RKO (cell line): ENCODE measurements around the gene ZNF76.
"Not testable (repeated sequence)": the region's sequence is repeated elsewhere in the genome, so short reads cannot be mapped to it uniquely, and the experiment has no call there.

Source experiments
- DNase-seq: peaks from one replicate; pipeline ENCODE4 v3.0.0-alpha.2; 2016; ENCODE audit warnings: low spot score

Gene ZNF76

DNA sequence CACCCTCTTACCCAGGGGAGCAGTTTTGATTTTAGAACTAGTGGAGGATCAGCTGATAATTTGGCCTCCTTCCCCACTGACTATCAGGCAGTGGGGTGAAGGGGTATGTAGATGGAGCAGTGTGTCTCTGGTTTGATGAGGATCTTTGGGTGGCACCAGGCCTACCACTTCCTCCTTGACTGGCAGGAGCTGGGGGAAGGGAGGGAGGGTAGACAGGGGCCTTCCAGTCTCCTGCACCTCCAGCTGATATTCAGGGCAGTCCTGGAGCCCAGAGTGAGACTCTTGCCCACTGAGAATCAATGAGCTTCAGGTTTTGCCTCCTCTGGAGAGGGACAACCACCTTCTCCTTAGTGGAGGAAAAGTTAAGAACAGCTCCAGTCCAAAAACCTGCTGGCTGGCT, 41.3 kb downstream of the ZNF76 start:
- no peak for DNase-seq

DNA sequence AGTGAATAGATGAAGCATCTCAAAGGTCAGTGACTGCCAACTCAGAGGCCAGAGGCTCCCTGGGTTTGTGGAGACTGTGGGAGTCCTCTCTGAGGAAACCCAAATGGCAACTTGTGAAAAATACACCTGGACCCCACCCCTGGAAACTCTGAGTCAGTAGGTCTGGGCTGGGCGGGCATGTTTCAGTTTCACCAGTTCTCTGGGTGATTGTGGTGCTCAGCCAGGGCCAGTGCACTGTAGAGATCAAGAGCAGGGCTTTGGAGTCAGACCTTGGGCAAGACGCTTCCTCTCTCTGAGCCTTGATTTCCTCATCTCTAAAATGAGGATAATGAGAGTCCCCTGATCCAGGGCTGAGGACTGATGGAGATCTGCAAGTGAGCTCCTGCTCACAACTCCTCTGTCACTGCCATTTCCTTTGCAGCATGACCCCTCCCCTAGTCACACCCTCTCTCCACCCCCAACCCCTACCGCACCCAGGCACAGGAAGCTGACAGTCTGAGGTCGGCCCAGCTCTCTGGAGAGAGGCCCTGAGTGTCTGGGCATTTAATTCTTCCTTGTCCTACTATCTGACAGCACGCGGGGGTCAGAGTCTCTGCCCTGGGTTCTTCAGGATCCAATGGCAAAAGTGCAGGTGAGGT, 43.2 kb downstream of the ZNF76 start:
- no peak for DNase-seq

DNA sequence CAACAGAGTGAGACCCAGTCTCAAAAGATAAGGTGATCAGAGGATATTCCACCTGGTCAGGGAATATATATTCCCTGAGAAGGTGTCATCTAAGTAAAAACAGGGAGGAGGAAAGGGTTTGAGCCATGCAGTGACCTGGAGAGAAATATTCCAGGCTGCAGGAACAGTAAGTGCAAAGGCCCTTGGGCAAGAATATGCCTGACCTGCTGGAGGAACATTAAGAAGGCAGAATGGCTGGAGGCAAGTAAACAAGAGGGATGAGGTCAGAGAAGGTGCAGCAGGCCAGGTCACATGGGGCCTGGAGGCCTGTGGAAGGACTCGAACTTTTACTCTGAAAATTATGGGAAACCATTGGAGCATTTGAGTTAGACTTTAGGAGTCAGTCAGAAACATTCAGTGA, 44.8 kb downstream of the ZNF76 start:
- DNase-seq: no peak

DNA sequence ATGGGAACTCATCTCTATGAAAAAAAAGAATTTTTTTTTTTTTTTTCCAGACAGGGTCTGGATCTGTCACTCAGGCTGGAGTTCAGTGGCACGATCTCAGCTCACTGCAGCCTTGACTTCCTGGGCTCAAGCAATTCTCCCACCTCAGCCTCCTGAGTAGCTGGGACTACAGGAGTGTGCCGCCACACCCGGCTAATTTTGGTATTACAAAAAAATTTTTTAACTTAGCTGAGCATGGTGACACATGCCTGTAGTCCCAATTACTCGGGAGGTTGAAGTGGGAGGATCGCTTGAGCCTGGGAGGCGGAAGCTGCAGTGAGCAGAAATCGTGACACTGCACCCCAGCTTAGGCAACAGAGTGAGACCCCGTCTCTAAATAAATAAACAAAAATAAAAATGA, 45.6 kb downstream of the ZNF76 start:
- no peak for DNase-seq

DNA sequence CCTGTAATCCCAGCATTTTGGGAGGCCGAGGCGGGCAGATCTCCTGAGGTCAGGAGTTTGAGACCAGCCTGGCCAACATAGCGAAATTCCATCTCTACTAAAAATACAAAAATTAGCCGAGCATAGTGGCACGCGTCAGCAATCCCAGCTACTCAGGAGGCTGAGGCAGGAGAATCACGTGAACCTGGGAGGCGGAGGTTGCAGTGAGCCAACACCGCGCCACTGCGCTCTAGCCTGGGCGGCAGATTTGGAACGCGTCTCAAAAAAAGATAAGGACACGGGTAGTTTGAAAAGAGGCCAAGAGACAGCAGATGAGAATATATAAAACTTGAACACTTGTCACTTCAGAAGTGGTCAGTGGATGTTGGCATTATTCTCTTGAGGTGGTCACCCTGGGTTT, 47.6 kb downstream of the ZNF76 start:
- not testable (repeated sequence) for DNase-seq

DNA sequence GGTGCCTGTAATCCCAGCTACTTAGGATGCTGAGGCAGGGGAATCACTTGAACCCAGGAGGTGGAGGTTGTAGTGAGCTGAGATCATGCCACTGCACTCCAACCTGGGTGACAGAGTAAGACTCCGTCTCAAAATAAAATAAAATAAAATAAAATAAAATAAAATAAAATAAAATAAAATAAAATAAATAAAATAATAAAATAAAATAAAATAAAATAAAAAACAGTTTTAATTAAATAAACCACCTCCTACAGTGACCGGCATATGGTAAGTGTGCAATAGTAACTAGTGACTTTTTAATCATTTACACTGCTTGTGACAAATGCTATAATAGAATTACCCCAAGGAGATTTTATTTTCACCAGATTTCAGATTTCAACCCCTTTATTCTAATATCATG, 49.0 kb downstream of the ZNF76 start:
- not testable (repeated sequence) for DNase-seq

DNA sequence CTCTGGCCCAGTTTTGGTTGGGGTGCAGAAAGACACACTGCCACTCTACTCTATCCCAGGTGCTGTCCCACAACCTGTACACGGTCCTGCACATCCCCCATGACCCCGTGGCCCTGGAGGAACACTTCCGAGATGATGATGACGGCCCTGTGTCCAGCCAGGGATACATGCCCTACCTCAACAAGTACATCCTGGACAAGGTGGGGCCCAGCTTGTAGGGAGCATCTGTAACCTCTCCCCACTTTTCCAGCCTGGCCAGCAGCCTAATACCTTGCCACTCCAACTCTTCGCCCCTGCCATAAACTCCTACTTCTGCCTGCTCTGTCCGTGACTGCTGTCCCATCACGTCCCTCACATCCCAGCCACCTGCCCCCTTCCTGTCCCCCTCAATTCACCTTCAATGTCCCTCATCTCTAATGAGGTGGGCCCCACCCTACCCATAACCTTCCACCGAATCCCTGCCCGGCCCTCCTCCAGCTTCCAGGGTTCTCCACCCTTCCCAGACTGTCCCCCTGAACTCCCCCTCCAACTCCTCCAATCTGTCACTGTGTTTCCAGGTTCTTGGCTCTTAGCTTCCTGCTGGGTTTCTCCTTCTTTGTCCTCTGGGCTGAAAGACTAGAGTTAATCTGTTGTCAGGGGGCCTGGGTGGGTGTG, 50.2 kb downstream of the ZNF76 start:
- DNase-seq: no peak

DNA sequence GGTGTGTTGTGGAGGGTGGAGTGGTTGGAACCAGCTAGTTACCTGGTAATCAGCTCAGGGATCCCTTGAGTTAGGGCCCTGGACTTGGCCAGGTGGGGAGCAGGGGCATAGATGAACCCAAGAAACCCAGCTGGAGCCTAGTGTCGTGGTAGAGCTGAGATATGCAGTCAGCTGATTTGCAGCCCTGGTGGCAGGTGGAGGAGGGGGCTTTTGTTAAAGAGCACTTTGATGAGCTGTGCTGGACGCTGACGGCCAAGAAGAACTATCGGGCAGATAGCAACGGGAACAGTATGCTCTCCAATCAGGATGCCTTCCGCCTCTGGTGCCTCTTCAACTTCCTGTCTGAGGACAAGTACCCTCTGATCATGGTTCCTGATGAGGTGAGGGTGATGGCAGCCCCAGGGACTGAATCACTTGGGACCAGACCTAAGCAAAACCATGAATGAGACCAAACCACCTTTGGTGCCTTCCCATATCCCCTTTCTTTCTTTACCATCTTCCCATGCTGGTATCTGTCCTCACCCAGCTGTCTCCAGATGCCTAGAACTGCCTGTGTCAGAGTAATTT, 50.8 kb downstream of the ZNF76 start:
- DNase-seq: no peak

DNA sequence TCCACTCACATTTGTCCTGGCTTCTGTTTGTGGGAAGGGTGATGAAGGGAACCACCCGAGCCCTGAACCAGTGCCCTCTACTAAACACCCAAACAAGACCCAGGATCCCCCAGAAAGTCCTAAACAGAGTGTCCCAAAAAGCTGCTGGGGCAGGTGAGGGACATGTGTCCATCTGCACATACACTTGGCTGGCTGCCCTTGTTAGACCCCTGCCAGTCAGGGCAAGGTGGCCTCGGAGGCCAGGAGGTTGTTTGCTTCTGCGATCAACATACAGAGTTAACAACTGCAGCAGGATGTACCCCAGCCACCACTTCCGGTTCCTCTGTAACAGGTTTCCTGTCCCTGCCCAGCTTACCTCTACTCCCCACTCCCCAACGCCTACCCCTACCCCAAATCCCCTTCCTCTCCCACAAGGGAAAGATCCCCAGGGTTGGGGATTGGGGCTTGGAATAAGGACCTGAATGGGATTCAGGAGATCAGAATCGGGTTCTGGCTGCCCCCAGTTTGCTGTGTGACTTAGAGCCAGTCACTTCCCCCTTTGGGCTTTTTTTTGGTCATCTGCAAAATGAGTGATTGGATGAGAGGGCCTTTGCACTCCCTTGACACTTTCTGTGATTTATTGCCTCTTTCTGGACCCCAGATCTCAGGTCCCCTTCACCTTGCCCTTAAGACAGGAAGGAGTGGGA, 52.0 kb downstream of the ZNF76 start:
- no peak for DNase-seq

DNA sequence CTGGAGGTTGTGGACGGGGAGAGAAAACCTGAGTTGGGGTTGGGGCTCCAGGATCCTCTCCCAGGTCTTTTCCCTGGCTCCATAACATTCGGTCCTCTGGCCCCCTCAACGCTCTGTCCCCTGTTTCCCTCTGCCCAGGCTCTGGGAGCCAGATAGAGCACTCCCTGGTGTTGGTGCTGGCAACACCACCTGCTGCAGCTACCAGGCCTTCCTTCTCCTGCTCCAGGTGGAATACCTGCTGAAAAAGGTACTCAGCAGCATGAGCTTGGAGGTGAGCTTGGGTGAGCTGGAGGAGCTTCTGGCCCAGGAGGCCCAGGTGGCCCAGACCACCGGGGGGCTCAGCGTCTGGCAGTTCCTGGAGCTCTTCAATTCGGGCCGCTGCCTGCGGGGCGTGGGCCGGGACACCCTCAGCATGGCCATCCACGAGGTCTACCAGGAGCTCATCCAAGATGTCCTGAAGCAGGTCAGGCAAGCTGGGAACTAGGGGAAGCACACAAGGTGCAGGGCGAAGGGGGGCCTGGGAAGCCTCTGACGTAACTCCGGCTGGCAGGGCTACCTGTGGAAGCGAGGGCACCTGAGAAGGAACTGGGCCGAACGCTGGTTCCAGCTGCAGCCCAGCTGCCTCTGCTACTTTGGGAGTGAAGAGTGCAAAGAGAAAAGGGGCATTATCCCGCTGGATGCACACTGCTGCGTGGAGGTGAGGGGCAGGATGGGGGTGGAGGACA, 52.7 kb downstream of the ZNF76 start:
- no peak for DNase-seq

DNA sequence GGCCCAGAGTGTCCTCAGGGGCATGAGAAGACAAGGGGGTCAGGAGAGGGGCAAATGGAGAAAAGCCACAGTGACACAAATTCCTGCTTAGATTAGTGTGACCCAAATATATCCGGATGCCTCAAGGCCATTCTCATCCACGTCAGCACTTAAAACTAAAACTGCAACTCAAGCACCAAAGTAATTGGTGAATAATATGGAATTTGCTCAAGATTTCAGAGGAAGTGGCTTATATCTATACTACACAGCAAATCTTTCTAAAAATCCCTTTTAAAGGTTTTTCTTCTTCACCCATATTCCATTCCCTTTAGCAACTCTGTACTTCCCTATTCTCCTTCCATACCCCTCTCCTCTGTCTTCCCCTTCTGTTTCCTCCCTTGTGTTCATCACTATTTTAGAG, 53.3 kb downstream of the ZNF76 start:
- no peak for DNase-seq

DNA sequence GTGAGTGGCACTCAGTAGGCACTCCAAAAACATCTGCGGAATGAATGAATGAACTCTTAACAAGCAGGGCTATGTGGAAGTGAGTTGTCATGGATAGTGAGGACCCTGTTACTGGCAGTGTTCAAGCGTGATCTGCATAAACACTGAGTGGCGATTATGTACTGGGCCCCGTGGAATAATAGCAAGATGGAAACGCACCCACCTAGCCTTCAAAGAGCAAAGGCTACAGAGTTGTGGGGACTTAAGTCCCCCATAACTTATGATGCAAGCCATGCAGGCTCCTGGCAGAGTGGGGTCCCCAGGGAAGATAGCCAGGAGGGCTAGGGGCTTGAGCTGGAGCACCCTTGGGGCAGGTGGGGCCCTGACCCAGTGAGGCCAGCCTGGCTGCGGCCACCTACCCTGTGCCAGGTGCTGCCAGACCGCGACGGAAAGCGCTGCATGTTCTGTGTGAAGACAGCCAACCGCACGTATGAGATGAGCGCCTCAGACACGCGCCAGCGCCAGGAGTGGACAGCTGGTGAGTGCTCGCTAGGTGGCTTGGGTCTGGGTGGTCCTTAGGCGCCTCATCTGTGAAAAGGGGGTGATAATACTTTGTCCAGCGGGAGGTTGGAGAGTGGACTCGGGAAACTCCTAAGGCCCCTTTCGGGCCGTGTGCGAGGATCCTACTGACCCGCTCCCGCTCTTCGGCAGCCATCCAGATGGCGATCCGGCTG, 58.1 kb downstream of the ZNF76 start:
- DNase-seq: no peak

DNA sequence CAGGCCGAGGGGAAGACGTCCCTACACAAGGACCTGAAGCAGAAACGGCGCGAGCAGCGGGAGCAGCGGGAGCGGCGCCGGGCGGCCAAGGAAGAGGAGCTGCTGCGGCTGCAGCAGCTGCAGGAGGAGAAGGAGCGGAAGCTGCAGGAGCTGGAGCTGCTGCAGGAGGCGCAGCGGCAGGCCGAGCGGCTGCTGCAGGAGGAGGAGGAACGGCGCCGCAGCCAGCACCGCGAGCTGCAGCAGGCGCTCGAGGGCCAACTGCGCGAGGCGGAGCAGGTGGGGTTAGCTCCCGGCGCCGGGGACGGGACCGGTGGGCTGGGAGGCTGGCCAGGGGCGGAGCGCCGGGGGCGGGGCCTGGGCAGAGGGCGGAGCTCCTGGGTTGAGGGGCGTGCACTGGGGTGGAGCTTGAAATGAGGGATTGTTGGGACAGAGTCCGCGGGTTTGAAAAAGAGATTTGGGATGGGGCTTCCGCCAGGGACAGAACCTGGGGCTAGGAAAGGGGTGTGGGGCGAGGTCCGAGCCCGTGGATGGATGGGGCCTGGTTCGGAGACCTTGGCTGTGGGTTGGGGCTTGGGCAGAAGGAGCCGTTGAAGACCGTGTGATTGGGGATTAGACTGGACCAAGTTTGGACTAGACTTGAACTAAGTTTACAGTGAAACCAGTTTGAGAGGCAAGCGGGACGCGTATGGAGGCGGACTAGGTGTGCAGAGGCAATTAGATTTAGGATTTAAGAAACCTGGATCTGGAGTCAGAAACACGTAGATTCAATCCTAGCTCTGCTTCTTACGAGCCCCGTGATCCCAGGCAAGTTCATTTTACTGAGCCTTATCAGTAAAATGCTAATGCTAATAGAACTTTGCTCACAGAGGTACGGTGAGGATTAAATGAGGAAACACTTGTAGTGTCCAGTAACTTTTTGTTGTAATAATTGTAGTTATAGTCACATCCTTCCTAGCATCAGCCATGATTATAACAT, 58.9 kb downstream of the ZNF76 start:
- no peak for DNase-seq

DNA sequence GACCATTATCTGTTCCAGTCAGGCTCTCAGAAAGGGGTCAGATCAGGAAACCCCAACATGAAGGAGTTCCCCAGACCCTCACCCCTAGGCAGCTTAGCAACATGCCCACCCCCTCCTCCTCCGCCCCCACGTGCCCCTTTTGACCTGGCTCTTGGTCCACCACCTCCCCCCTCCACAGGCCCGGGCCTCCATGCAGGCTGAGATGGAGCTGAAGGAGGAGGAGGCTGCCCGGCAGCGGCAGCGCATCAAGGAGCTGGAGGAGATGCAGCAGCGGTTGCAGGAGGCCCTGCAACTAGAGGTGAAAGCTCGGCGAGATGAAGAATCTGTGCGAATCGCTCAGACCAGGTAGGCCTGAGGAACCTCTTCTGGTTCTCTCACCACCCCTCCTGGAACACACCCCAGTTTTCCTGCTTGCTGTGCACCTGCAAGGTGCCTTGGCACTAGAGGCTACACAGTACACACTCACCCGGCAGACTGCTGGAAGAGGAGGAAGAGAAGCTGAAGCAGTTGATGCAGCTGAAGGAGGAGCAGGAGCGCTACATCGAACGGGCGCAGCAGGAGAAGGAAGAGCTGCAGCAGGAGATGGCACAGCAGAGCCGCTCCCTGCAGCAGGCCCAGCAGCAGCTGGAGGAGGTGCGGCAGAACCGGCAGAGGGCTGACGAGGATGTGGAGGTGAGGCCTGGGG, 60.0 kb downstream of the ZNF76 start:
- DNase-seq: no peak

DNA sequence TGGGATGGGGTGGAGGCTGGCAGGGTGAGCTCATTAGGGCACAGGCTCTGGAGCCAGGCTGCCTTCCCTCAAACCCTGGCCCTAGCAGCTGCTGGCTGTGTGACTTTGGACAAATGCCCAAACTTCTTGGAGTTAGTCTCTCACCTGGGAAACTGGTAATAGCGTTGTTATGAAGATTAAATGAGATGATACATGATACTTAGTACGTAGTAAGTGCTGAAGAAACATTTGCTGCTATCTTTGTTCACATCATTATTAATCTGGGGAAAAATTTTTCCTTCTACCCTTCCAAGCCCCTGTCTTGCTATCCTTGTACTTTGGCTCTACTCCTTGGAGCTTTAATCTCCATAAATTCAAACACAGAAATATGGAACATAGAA, 60.5 kb downstream of the ZNF76 start:
- DNase-seq: no peak

DNA sequence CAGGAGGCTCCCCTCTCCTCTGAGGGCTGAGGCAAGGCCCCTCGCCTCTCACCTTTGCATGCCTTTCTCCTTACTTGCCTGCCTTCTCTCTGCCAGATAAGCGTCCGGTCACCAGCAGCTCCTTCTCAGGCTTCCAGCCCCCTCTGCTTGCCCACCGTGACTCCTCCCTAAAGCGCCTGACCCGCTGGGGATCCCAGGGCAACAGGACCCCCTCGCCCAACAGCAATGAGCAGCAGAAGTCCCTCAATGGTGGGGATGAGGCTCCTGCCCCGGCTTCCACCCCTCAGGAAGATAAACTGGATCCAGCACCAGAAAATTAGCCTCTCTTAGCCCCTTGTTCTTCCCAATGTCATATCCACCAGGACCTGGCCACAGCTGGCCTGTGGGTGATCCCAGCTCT, 61.6 kb downstream of the ZNF76 start:
- DNase-seq: no peak

DNA sequence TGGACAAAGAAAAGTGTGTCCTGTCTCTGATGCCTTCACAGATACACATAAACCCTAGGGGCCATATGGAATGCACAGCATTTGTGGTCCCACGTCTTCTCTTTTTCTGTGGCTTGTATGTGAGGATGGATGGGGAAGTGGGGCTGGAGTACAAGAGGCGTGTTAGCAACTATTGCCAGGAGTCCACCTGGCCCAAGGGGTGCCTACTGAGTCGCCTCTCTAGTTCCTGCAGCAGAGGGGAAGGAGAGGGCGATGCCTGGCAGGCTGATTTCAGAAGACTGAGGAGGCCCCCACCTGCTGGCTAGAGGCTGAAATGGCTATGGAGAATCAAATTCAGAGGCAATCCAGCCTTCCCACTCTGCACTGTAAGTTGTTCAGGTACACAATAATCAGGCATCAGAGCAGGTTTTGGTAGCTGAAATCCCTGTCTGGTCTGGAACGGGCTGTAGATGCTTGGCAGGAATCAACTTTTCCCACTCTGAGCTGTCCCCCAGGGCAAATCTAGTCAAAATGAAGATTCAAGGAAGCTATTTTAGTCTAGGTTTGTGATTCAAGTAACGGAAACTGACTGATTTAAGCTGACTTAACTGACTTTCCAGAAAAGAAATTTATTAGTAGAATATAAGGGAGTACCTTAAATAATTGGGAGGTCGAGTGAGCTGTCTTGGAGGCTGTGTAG, 68.0 kb downstream of the ZNF76 start:
- DNase-seq: peak; percentile 65

DNA sequence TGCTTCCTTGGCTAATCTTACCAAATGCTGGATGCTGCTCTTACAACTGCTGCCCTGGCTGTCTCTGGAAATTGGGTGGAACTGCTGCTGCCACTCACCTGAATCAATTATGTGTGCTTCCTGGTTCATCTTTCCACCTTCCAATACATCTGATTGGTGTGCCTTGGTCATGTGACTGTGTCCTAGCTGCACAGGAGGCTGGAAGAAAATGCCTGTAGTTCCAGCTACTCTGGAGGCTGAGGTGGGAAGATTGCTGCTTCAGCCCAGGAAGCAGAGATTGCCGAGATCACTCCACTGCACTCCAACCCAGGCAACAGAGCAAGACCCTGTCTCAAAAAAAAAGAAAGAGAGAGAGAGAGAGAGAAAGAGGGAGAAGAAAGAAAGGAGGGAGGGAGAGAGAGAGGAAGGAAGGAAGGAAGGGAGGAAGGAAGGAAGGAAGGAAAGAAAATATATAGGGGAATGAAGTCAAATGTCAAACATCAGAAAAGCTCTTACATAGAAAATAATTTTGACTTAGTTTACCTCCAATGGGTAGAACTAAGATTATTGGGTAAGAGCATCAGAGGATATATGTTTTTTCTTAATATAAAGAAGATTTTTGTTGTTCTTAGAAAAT, 68.7 kb downstream of the ZNF76 start:
- DNase-seq: no peak

DNA sequence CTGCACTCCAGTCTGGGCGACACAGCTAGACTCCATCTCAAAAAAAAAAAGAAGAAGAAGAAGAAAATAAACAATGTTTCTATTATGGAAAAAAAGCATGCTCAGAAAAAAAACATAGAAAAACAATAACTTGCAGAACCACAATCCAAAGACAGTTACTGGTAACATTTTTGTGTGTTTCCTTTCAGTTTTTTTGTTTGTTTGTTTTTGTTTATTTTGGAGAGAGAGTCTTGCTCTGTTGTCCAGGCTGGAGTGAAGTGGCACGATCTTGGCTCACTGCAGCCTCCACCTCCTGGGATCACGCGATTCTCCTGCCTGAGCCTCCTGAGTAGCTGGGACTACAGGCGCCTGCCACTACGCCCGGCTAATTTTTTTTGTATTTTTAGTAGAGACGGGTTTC, 69.4 kb downstream of the ZNF76 start:
- DNase-seq: not testable (repeated sequence)
